ENCODE results near the gene FGA.
A peak's percentile ranks its signal among the peaks of the same experiment; 100 is the strongest.

Gene FGA

DNA sequence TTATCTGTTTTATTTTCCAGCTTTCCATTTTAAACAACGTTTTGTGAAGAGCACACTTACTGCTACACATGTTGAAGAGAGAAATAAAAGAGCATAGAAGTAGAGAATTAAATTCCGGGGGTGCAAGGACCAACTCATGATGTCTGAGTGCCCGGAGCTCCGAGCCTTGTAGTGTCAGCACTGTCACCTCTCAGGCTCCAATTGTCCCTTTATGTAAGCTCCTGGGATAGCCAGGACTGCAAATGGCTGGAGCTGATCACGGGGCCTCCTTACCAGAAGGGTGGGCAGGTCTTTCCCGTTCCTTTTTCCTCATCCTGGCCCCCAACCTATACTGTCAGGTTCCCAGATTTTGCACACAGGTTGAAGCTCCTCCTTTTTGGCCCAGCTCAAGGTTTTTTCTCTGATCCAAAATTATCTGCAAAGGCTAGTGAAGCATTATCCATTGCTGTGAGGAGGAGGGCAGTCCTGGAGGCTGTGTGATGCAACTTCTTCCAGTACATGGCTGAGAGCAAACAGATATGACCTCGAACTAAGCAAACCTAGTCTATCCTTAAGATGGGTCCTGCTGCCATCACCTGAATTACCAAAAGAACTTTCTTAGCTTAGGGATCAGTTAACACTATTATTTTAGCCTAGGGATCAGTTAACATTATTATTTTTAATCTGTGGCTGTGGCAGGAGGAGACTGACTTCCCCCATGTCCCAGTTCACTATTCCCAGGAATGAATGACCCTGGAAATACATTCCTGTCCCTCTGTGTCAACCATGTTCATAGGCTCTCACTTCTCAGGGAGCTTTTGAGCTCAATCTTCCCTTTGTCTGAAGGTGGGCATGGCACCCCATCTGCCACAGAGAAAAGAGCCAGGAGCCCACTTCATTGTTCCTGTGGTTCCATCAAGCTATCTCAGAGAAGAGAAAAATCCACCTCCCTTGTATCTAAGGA is 22.2 kb upstream of the FGA start, which contains the start of gene FGG:
FGG (minus strand) TSS at position 185 of the 943 bp plus-strand sequence; CDS start at position 138, 47 bp downstream.
- H3K36me3 ChIP-seq (replicated peaks; ENCODE audit: low read depth, low read length), result no peaks in the 10 kb centered on the region
- no peaks in the 10 kb centered on the region for H4K20me1 ChIP-seq (ENCODE audit: insufficient read depth, low read length)
- H3K27ac ChIP-seq (ENCODE audit: low read length), result no peak within 1 kb of the TSS
- H3K4me1 ChIP-seq (ENCODE audit: low read length), result peaks cover 6% of the 10 kb centered on the region; the same call in 1 of the 2 replicates
- H3K27me3 ChIP-seq (ENCODE audit: low read depth, low read length), result peaks cover 6% of the 10 kb centered on the region
- no peak for TF ChIP-seq EZH2phosphoT487 (IDR thresholded peaks at IDR 0.05; ENCODE audit: low read depth)
- TF ChIP-seq, protein P1, sequence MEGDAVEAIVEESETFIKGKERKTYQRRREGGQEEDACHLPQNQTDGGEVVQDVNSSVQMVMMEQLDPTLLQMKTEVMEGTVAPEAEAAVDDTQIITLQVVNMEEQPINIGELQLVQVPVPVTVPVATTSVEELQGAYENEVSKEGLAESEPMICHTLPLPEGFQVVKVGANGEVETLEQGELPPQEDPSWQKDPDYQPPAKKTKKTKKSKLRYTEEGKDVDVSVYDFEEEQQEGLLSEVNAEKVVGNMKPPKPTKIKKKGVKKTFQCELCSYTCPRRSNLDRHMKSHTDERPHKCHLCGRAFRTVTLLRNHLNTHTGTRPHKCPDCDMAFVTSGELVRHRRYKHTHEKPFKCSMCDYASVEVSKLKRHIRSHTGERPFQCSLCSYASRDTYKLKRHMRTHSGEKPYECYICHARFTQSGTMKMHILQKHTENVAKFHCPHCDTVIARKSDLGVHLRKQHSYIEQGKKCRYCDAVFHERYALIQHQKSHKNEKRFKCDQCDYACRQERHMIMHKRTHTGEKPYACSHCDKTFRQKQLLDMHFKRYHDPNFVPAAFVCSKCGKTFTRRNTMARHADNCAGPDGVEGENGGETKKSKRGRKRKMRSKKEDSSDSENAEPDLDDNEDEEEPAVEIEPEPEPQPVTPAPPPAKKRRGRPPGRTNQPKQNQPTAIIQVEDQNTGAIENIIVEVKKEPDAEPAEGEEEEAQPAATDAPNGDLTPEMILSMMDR (IDR thresholded peaks at IDR 0.05; ENCODE audit: low read depth, low read length), result no peak
- H3K9me3 ChIP-seq (ENCODE audit: insufficient read depth, low read length), result no peaks in the 10 kb centered on the region
- H2AFZ ChIP-seq (ENCODE audit: low read depth, low read length), result 0 out of 2 replicates have a peak within 1 kb of the TSS, but pooled peaks have one; percentile 31
- no peak within 1 kb of the TSS for H3K4me3 ChIP-seq (ENCODE audit: low read length)
- H3K9ac ChIP-seq (ENCODE audit: low read length), result no peak within 1 kb of the TSS
- H3K79me2 ChIP-seq (ENCODE audit: low read length), result no peaks in the 10 kb centered on the region
- H3K4me2 ChIP-seq (ENCODE audit: low read length), result no peak within 1 kb of the TSS

DNA sequence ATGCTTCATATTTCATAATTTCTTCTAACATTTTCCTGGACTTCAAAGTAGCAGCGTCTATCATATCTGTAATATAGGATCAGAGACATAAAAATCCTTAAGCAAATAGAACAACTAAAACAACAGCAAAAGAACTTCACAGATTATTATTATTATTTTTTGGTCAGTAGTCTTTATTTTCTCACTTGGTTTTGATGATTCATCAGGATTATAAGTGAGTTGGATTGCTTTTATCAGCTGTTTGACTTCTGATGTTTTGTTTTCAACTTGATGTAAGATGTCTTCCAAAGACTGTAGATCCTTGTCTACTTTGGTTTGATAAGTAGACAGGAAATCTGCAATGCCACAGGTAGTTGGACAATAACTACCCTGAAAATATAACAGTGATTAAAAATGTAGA is 21.3 kb upstream of the FGA start:
- Histone ChIP-seq H3K9ac (ENCODE audit: low read length) (no peak overlapping the region), H2AFZ (ENCODE audit: low read depth, low read length) (no peak overlapping the region), H3K27me3 (ENCODE audit: low read depth, low read length) (peaks cover 6% of the 10 kb centered on the region), H3K4me2 (ENCODE audit: low read length) (no peak overlapping the region), H4K20me1 (ENCODE audit: insufficient read depth, low read length) (no peaks in the 10 kb centered on the region), H3K4me1 (ENCODE audit: low read length) (peaks cover 6% of the 10 kb centered on the region; the same call in 1 of the 2 replicates), H3K36me3 (replicated peaks; ENCODE audit: low read depth, low read length) (no peaks in the 10 kb centered on the region), H3K4me3 (ENCODE audit: low read length) (no peak overlapping the region), H3K79me2 (ENCODE audit: low read length) (no peaks in the 10 kb centered on the region), H3K27ac (ENCODE audit: low read length) (no peak overlapping the region), H3K9me3 (ENCODE audit: insufficient read depth, low read length) (no peaks in the 10 kb centered on the region)
- no peak for TF ChIP-seq EZH2phosphoT487 (IDR thresholded peaks at IDR 0.05; ENCODE audit: low read depth)
- TF ChIP-seq, protein P1 (IDR thresholded peaks at IDR 0.05; ENCODE audit: low read depth, low read length), result no peak

DNA sequence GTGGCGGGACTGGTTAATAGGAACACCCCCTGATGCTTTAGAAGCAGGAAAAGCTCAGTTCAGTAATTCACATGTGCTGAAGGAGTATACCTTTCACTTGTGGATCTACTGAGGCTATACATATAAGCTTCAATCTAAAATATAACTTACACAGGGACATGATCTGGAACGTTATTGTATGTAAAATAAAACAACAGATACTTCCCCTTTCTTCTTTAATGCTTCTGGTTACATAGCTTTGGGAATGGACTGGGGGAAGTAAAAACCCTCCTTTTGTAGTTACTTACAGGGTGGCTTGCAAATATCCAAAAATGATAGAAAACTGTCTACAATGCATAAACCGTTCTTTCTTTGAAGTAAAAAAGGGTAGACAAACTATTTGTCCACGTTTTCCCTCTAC is 20.0 kb upstream of the FGA start:
- Histone ChIP-seq H3K79me2 (ENCODE audit: low read length) (no peaks in the 10 kb centered on the region), H3K4me2 (ENCODE audit: low read length) (no peak overlapping the region), H3K4me3 (ENCODE audit: low read length) (no peak overlapping the region), H3K27me3 (ENCODE audit: low read depth, low read length) (peaks cover 8% of the 10 kb centered on the region), H4K20me1 (ENCODE audit: insufficient read depth, low read length) (no peaks in the 10 kb centered on the region), H3K36me3 (replicated peaks; ENCODE audit: low read depth, low read length) (no peaks in the 10 kb centered on the region), H3K27ac (ENCODE audit: low read length) (no peak overlapping the region), H2AFZ (ENCODE audit: low read depth, low read length) (0 out of 2 replicates have a peak overlapping the region, but pooled peaks have one; percentile 6), H3K4me1 (ENCODE audit: low read length) (no peaks in the 10 kb centered on the region), H3K9ac (ENCODE audit: low read length) (no peak overlapping the region), H3K9me3 (ENCODE audit: insufficient read depth, low read length) (no peaks in the 10 kb centered on the region)
- TF ChIP-seq EZH2phosphoT487 (IDR thresholded peaks at IDR 0.05; ENCODE audit: low read depth), result no peak
- TF ChIP-seq, protein P1 (IDR thresholded peaks at IDR 0.05; ENCODE audit: low read depth, low read length), result no peak

DNA sequence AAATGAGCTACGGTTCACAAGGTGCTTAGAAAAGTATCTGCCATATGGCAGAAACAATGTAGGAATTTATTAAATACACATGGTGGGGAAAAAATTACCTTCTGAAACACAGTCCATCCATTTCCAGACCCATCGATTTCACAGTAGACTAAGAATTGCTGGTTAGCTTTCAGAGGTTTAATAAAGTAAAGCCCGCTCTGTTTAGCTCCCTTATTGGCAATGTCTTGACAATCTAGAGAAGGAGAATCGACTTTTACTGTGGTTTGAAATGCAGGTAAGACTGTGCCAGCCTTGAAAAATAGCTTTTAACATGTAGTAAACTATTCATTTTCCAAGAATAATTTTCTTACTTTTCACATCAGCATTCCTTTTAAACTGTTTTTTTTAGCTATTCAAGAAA is 19.0 kb upstream of the FGA start:
- Histone ChIP-seq H3K4me2 (ENCODE audit: low read length) (no peak overlapping the region), H2AFZ (ENCODE audit: low read depth, low read length) (no peak overlapping the region), H3K9ac (ENCODE audit: low read length) (no peak overlapping the region), H4K20me1 (ENCODE audit: insufficient read depth, low read length) (no peaks in the 10 kb centered on the region), H3K27me3 (ENCODE audit: low read depth, low read length) (peaks cover 10% of the 10 kb centered on the region), H3K9me3 (ENCODE audit: insufficient read depth, low read length) (no peaks in the 10 kb centered on the region), H3K4me1 (ENCODE audit: low read length) (no peaks in the 10 kb centered on the region), H3K4me3 (ENCODE audit: low read length) (no peak overlapping the region), H3K79me2 (ENCODE audit: low read length) (no peaks in the 10 kb centered on the region), H3K27ac (ENCODE audit: low read length) (no peak overlapping the region), H3K36me3 (replicated peaks; ENCODE audit: low read depth, low read length) (no peaks in the 10 kb centered on the region)
- TF ChIP-seq, protein P1 (IDR thresholded peaks at IDR 0.05; ENCODE audit: low read depth, low read length), result no peak
- no peak for TF ChIP-seq EZH2phosphoT487 (IDR thresholded peaks at IDR 0.05; ENCODE audit: low read depth)
